ENCODE data around the gene CFAP74. TPM values are rescaled to one million over a fixed set of nuclear protein-coding genes. Genes with fewer than 3 reads are reported as not detected.
A peak's percentile ranks its signal among the peaks of the same experiment; 100 is the strongest.

Gene CFAP74
- total and polyA plus RNA-seq, 9 of the 15 experiments (the other 6 are each of a cell fraction or from before 2014, with no cell fraction given) = 0.03 to 0.15 (median 0.05) TPM; not detected in 6

- TF ChIP-seq MCM5 (IDR thresholded peaks at IDR 0.05; ENCODE audit: low read depth) = no peak
- no peak for TF ChIP-seq BRD9 (IDR thresholded peaks at IDR 0.05; ENCODE audit: low read depth, partially characterized antibody)
- no peak for TF ChIP-seq MEF2D (tag; conservative IDR thresholded peaks at IDR 0.05; ENCODE audit: low read depth)
- peak in 1 of 2 experiments; percentile 73; a peak in 2 of 4 replicates for TF ChIP-seq MLLT1 (IDR thresholded peaks at IDR 0.05)
- no peak for TF ChIP-seq TRIM28 (IDR thresholded peaks at IDR 0.05)
- TF ChIP-seq DDX20 (tag; IDR thresholded peaks at IDR 0.05; ENCODE audit: low read depth) = no peak
- TF ChIP-seq KLF6 (CRISPR knock-in tag; IDR thresholded peaks at IDR 0.05; ENCODE audit: borderline replicate concordance) = no peak
- TF ChIP-seq NFE2 (IDR thresholded peaks at IDR 0.05; ENCODE audit: low read depth) = no peak
- no peak for TF ChIP-seq PURB (CRISPR knock-in tag; IDR thresholded peaks at IDR 0.05; ENCODE audit: low read depth)
- TF ChIP-seq HSF4 (CRISPR knock-in tag; IDR thresholded peaks at IDR 0.05; ENCODE audit: borderline replicate concordance) = no peak
- peak; percentile 94 for TF ChIP-seq GABPB1 (CRISPR knock-in tag; IDR thresholded peaks at IDR 0.05)
- peak; percentile 94 for TF ChIP-seq ETV1 (tag; conservative IDR thresholded peaks at IDR 0.05; ENCODE audit: low read depth)
- TF ChIP-seq SMC3 (conservative IDR thresholded peaks at IDR 0.05; ENCODE audit: insufficient read depth, low read depth, low read length) = 0 out of 2 replicates have a peak, but pooled peaks have one; percentile 7
- no peak for TF ChIP-seq SNAPC5 (CRISPR knock-in tag; IDR thresholded peaks at IDR 0.05)
- no peak for TF ChIP-seq RNF219 (CRISPR knock-in tag; IDR thresholded peaks at IDR 0.05)
- no peak for TF ChIP-seq FOXM1 (IDR thresholded peaks at IDR 0.05; ENCODE audit: low read depth)
- TF ChIP-seq FOXM1 (CRISPR knock-in tag; IDR thresholded peaks at IDR 0.05; ENCODE audit: low read depth) = no peak
- no peak for TF ChIP-seq MIER1 (IDR thresholded peaks at IDR 0.05; ENCODE audit: low read depth)
- no peak for TF ChIP-seq RCOR1 (IDR thresholded peaks at IDR 0.05; ENCODE audit: borderline replicate concordance in 1 of 2, low read depth in 2 of 2, low read length in 2 of 2)
- no peak for TF ChIP-seq CREB3L1 (IDR thresholded peaks at IDR 0.05; ENCODE audit: borderline replicate concordance, low read depth)
- no peak for TF ChIP-seq NR1H2 (CRISPR knock-in tag; IDR thresholded peaks at IDR 0.05)
- TF ChIP-seq SUPT5H (IDR thresholded peaks at IDR 0.05) = no peak
- no peak for TF ChIP-seq MAX (CRISPR knock-in tag; IDR thresholded peaks at IDR 0.05)
- TF ChIP-seq RAD21 (CRISPR knock-in tag; conservative IDR thresholded peaks at IDR 0.05 in 1 of 2, IDR thresholded peaks at IDR 0.05 in 1 of 2) = no peak
These were observed 48.6 kb downstream of the CFAP74 start (continued) for GRCh38 chr1:1954831-1955441.
